ENCODE measurements around the gene CASD1.

- no peak for TF ChIP-seq EP300 (IDR thresholded peaks at IDR 0.05)
- TF ChIP-seq, protein P1, sequence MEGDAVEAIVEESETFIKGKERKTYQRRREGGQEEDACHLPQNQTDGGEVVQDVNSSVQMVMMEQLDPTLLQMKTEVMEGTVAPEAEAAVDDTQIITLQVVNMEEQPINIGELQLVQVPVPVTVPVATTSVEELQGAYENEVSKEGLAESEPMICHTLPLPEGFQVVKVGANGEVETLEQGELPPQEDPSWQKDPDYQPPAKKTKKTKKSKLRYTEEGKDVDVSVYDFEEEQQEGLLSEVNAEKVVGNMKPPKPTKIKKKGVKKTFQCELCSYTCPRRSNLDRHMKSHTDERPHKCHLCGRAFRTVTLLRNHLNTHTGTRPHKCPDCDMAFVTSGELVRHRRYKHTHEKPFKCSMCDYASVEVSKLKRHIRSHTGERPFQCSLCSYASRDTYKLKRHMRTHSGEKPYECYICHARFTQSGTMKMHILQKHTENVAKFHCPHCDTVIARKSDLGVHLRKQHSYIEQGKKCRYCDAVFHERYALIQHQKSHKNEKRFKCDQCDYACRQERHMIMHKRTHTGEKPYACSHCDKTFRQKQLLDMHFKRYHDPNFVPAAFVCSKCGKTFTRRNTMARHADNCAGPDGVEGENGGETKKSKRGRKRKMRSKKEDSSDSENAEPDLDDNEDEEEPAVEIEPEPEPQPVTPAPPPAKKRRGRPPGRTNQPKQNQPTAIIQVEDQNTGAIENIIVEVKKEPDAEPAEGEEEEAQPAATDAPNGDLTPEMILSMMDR (IDR thresholded peaks at IDR 0.05), result no peak
These were observed 66.7 kb downstream of the CASD1 start for GRCh38 chr7:94576316-94576715.

All from tibial nerve (tissue), 4 donors.